Parathyroid adenoma (tissue), 2 donors: ENCODE results near the gene CDPF1.

Experiments
- H2AFZ ChIP-seq: fragments of 300-600 bp; sonication (generic); one replicate; pipeline ENCODE4 v1.7.0; 2017; ENCODE audit warnings: antibody characterized with exemption, mild to moderate bottlenecking
- H3K27ac ChIP-seq: fragments of 300-600 bp; sonication (generic); one replicate; pipeline ENCODE4 v1.7.0; 2017
- H3K27me3 ChIP-seq: fragments of 300-600 bp; sonication (generic); one replicate; pipeline ENCODE4 v1.7.0; 2017; ENCODE audit warnings: low read length; ENCODE audit not compliant: control insufficient read depth, insufficient read depth
- H3K36me3 ChIP-seq: fragments of 300-600 bp; sonication (generic); one replicate; pipeline ENCODE4 v1.7.0; 2017; ENCODE audit warnings: low read length; ENCODE audit not compliant: control insufficient read depth, insufficient read depth
- H3K4me1 ChIP-seq: fragments of 300-600 bp; sonication (generic); one replicate; pipeline ENCODE4 v1.7.0; 2017; ENCODE audit warnings: control low read depth
- H3K4me2 ChIP-seq: fragments of 300-600 bp; sonication (generic); one replicate; pipeline ENCODE4 v1.7.0; 2017; ENCODE audit warnings: low read length
- H3K4me3 ChIP-seq: fragments of 300-600 bp; sonication (generic); one replicate; pipeline ENCODE4 v1.7.0; 2017; ENCODE audit warnings: low read depth, low read length
- H3K79me2 ChIP-seq: fragments of 300-600 bp; sonication (generic); one replicate; pipeline ENCODE4 v1.7.0; 2017; ENCODE audit warnings: control low read depth
- H3K9ac ChIP-seq: fragments of 300-600 bp; sonication (generic); one replicate; pipeline ENCODE4 v1.7.0; 2017; ENCODE audit warnings: mild to moderate bottlenecking
- H3K9me3 ChIP-seq: fragments of 300-600 bp; sonication (generic); one replicate; pipeline ENCODE4 v1.7.0; 2017; ENCODE audit warnings: low read length; ENCODE audit not compliant: control insufficient read depth
- TF ChIP-seq, protein P1 (sequence below): fragments of 300-600 bp; sonication (generic); IDR thresholded peaks from one replicate; pipeline ENCODE4 v1.7.0; 2017; ENCODE audit warnings: antibody characterized with exemption, mild to moderate bottlenecking
- donor health status: primary hyperparathyroidism.

Gene CDPF1

DNA sequence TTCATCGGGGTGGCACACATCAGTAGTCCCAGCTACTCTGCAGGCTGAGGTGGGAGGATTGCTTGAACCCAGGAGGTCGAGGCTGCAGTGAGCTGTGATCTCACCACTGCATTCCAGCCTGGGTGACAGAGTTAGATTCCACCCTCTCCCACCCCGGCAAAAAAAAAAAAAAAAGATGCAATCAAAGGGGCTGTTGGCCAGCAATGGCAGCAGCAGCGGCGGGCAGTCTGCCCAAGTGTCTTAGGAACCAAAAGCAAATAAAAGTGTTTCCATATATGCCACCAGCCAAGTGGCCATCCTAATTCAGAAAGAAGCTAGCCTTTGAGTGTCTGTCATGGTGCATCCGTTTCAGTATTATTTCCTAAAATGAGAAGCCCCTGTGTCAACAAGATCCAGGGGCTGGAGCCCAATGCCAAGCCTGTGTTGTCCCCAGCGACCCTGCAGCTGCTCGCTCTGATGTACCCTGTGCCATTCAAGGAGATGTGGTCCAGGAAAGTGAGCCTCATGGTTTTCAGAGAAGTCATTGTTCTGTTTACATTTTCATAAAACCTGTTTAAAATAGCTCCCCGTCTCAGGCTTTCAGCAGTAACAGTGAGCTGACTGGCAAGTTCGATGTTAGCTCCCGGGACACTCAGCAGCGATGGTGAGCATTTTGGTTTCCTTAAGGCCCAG is 12.5 kb downstream of the CDPF1 start:
- Histone ChIP-seq H3K9ac (no peak overlapping the region), H3K4me2 (no peak overlapping the region), H2AFZ (no peak overlapping the region), H3K4me3 (no peak overlapping the region), H3K9me3 (no peaks in the 10 kb centered on the region), H3K27me3 (no peaks in the 10 kb centered on the region), H3K4me1 (no peaks in the 10 kb centered on the region), H3K79me2 (no peaks in the 10 kb centered on the region), H3K27ac (no peak overlapping the region), H3K36me3 (no peaks in the 10 kb centered on the region)
- TF ChIP-seq, protein P1, sequence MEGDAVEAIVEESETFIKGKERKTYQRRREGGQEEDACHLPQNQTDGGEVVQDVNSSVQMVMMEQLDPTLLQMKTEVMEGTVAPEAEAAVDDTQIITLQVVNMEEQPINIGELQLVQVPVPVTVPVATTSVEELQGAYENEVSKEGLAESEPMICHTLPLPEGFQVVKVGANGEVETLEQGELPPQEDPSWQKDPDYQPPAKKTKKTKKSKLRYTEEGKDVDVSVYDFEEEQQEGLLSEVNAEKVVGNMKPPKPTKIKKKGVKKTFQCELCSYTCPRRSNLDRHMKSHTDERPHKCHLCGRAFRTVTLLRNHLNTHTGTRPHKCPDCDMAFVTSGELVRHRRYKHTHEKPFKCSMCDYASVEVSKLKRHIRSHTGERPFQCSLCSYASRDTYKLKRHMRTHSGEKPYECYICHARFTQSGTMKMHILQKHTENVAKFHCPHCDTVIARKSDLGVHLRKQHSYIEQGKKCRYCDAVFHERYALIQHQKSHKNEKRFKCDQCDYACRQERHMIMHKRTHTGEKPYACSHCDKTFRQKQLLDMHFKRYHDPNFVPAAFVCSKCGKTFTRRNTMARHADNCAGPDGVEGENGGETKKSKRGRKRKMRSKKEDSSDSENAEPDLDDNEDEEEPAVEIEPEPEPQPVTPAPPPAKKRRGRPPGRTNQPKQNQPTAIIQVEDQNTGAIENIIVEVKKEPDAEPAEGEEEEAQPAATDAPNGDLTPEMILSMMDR, result no peak

DNA sequence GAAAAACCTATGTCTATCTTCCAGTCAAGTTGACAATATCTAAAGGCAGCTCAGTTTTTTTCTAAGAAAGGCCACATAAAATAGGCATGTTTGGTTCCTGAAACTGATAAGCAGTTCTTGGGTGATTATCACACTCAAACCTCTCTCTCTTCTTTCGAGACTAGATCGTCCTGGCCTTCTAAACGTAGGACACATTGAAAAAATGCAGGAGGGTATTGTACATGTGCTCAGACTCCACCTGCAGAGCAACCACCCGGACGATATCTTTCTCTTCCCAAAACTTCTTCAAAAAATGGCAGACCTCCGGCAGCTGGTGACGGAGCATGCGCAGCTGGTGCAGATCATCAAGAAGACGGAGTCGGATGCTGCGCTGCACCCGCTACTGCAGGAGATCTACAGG is 15.1 kb downstream of the CDPF1 start:
- no peaks in the 10 kb centered on the region for H3K79me2 ChIP-seq
- no peak overlapping the region for H2AFZ ChIP-seq
- no peaks in the 10 kb centered on the region for H3K27me3 ChIP-seq
- no peak overlapping the region for H3K9ac ChIP-seq
- no peaks in the 10 kb centered on the region for H3K36me3 ChIP-seq
- no peak overlapping the region for H3K27ac ChIP-seq
- H3K4me2 ChIP-seq, result no peak overlapping the region
- TF ChIP-seq, protein P1, result no peak
- no peak overlapping the region for H3K4me3 ChIP-seq
- H3K4me1 ChIP-seq, result no peaks in the 10 kb centered on the region
- no peaks in the 10 kb centered on the region for H3K9me3 ChIP-seq

DNA sequence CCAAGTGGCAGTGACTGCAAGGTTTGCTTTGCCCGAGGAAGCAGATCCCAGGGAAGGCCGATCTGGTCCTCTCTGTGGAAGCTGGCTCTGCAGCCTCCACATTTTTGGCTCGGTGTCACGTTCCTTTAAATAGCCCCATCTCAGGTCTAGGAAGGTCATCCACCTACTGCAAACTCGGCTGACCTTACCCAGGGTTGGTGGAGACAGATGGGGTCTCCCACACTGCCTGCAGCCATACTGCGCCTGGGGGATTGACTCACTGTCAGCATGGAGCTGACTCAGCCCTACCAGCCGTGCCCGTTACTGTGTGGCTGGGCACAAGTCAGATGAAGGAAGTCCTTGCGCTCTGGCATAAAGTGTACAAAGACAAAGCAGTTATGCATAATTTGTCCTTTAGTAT is 16.9 kb downstream of the CDPF1 start:
- Histone ChIP-seq H3K9me3 (no peaks in the 10 kb centered on the region), H3K36me3 (no peaks in the 10 kb centered on the region), H3K79me2 (no peaks in the 10 kb centered on the region), H3K4me2 (peak overlapping the region; percentile 4), H3K4me3 (no peak overlapping the region), H3K9ac (no peak overlapping the region), H3K27ac (no peak overlapping the region), H3K4me1 (no peaks in the 10 kb centered on the region), H2AFZ (no peak overlapping the region), H3K27me3 (no peaks in the 10 kb centered on the region)
- TF ChIP-seq, protein P1, result no peak

DNA sequence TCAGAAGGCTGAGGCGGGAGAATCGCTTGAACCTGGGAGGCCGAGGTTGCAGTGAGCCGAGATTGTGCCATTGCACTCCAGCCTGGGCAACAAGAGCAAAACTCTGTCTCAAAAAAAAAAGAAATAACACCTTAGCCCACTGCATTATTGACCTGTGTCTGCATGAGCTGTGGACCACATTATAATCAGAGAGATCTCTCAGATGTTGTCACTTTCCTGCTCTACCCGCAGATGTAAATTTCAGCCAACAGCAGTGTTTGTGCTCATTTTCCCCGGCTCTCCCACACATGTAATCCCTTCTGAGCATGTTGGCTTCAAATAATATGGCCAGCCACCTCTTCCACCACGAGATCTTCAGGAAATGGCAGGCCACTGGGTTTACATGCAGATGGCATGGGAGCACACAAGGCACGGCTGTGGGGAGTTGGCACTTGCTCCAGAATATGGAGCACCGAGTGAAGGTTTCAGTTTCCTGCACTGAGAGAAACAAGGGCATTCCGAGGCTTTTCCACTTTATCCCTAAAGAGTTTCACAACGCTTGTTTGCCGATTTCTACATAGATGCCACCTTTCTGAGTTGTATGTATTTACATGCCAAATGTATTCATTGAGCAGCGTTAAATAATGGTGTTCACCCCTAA is 19.7 kb downstream of the CDPF1 start:
- Histone ChIP-seq H3K27me3 (no peaks in the 10 kb centered on the region), H3K27ac (no peak overlapping the region), H3K36me3 (no peaks in the 10 kb centered on the region), H2AFZ (no peak overlapping the region), H3K9me3 (no peaks in the 10 kb centered on the region), H3K4me2 (no peak overlapping the region), H3K4me1 (no peaks in the 10 kb centered on the region), H3K79me2 (no peaks in the 10 kb centered on the region), H3K4me3 (no peak overlapping the region), H3K9ac (no peak overlapping the region)
- TF ChIP-seq, protein P1, result no peak

DNA sequence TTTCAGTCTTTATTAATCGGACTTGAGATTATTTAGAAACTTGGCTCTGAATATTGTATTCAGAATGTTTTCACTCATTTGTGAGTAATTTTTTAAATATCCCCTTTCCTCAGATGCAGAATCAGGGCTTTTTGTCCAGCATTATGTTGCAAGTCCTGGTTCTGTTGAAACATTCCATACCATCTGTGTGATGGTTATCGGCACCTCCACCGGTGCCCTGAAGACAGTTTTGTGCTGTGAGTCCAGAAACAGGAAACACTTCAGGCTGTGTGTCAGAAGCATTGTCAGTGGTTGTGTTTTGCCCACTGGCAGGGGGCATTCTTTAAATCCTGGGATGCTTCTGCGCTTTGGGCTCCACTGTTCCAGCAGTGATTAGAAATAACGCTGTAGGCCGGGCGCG is 20.4 kb downstream of the CDPF1 start:
- no peaks in the 10 kb centered on the region for H3K27me3 ChIP-seq
- H3K9ac ChIP-seq, result no peak overlapping the region
- no peak overlapping the region for H3K4me3 ChIP-seq
- H3K79me2 ChIP-seq, result no peaks in the 10 kb centered on the region
- no peaks in the 10 kb centered on the region for H3K9me3 ChIP-seq
- no peak overlapping the region for H3K27ac ChIP-seq
- TF ChIP-seq, protein P1, result no peak
- H3K4me2 ChIP-seq, result no peak overlapping the region
- H2AFZ ChIP-seq, result no peak overlapping the region
- no peaks in the 10 kb centered on the region for H3K4me1 ChIP-seq
- H3K36me3 ChIP-seq, result no peaks in the 10 kb centered on the region
